Activated CD4-positive, CD25-positive, alpha-beta regulatory T cell treated with anti-CD3 and anti-CD28 coated beads, Interleukin-2, amount 50 U/mL, for 72 hours (primary cell): ENCODE measurements around the gene IL20RA.
"Not testable (repeated sequence)": the region's sequence is repeated elsewhere in the genome, so short reads cannot be mapped to it uniquely, and the experiment has no call there.

Experiments used
- DNase-seq: peaks from one replicate; pipeline ENCODE4 v3.0.0; 2021

IL20RA gene

DNA sequence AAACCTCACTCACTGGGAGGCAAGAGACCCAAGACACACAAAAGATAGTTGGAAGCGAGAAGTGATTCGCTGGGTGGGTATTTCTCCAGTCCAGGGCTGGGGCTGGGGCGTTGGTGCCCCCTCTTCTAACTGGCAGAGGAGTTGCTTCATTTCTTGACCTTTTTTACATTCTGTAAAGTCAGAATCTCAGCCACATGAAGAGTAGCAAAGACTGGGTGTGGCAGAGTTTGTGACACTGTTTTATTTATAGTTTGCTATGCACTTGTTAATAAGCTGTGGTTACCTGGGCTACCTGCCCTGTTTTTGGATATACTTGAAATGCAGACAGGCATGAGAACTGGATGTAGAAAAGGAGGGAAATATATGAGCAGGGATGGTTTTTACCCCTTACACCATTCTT is 42.3 kb downstream of the IL20RA start:
- no peak for DNase-seq

DNA sequence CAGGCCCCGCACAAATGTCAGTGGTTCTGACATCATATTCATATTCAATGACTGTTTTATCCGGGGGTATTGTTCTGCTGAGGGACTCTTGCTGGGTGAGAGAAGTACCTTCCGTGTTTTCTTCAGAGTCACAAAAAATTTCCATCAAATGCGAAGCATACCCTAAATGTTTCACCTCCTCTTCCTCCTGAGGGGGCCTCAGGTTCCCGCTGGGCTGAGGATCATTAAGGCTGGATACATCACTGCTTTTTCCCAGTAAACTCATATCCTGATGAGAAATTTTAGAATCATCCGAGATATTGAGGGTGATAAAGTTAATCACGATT is 42.8 kb downstream of the IL20RA start:
- DNase-seq, result no peak

DNA sequence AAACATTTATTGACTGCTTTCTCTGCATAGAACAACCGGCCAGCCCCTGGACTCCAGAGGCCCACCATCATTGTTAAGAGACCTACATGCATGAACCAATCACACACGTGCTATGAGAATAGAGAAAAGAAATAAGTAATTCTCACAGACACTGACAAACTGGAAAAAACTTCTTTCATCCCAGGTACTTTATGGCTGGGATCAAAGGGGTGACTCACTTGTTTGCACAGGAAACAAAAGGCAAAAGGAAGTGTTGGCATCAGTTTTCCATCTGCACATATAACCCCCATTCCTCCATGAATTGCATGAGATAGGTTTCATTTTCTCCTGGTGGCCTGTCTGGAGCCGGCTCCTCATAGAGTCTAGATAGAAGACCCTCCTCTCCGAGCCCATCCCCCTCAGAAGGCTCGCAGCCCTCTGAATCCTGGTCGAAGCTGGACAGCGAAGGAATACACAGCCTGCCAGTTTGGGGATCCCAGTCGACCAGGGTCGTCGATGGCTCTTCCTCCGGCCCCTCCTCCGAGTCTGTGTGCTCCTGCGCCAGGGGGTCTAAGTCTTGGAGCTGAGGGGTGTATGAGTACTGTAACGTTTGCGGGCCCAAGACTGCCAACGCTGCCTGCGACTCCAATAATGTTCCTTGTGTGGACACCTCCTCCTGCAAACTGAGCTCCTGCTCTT is 43.3 kb downstream of the IL20RA start:
- no peak for DNase-seq

DNA sequence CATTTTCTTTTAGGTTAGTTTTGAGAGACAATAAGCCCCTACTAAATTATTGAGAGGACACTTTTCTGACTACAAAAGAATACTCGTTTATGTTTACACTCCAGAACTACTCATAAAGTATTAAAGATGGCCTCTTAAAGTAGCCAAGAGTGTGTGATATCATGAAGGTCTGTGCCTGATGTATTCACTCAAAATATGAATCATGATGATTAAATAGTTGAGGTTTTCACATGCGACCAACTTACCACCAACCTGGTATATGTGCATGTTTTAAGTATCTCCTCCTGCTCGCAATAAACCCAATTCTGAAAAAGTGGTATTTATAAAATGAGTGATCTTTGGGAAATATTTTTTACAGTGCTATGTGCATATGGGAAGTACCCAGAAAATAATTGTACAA is 43.9 kb downstream of the IL20RA start:
- no peak for DNase-seq

DNA sequence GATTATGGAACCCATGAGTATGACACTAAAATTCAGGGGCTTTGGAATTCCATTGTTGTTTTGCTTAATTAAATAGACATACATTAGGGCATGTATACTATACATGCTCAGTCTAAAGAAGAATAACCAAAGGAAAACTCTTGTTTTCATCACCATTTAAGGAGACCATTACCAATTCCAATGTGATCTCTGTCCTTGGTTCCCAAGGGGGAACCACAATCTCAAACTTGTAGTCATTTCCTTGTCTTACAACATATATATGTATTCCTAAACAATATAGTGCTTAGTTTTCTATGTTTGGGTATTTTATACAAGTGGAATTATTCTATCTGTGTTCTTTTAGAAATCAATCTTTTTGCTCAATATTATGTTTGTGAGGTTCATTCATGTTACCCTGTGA is 49.2 kb downstream of the IL20RA start:
- no peak for DNase-seq

DNA sequence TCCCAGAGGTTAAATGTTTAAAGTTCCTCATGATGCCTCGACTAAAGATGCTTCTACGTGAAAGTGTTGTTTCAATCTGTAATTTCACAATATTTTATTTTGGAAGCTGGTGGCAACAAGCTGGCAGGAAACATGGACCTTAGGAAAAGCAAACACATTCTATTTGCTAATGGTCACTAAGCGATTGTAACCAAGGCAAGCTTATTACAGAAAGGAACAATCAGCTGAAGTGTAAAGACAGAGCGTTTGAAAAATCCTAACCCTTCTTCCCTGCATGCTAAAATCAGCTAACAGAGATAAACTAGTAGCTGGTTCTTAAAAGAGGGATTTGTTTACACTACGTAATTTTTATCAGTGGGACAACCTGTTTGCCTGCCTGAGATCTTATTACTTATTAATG is 50.0 kb downstream of the IL20RA start:
- no peak for DNase-seq

DNA sequence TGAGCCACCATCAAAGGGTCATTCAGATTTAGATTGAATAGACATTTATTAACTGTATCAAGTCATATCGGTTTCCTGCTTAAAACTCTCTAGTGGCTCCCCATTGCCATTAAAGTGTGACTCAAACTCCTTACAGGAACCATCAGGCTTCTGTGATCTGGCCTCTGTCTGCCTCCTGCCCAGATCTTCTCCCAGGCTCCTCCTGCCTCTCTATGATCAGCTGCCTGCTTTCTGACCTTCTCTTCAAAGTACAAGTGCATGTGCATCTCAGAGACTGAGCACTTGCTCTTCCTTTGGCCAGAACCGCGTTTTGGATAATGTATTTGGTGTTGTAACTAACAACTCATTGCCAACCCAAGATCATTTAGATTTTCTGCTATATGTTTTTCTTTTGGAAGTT is 52.7 kb downstream of the IL20RA start:
- DNase-seq, result no peak

DNA sequence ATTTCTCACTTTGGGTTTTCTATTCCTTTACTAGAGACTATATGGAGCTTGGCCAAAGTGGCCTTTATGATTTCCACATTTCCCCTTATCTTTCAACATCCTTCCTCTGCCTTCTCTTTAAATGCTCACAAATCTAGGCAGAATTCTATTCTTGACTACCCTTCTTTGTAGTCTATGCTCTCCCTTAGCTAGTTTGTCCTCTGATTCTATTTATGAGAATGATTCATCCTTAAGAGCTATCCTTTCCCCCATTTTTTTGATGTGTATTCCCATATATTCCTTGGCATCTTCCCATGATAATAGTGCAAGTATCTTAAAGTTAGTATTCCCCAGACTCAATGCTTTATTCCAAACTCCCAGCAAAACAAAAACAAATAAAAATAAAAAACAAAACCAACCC is 53.1 kb downstream of the IL20RA start:
- DNase-seq, result no peak

DNA sequence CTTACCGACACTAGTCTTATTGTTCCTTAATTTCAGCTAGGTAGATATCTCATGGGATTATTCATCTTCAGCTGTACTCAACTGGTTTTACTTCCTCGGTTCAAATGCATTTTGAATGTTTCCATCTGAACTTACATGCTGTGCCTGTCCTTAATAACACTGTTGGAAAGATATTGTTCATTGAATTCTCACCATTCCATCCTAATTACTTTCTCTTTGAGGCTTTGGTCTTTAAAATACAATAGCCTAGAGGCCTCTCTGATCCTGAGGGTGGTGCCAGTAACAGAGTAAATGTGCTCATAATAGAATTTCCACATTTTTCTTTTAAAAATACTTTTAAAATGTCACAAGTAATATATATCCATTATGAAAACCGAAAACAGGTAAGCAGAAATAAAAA is 54.0 kb downstream of the IL20RA start:
- DNase-seq, result no peak

DNA sequence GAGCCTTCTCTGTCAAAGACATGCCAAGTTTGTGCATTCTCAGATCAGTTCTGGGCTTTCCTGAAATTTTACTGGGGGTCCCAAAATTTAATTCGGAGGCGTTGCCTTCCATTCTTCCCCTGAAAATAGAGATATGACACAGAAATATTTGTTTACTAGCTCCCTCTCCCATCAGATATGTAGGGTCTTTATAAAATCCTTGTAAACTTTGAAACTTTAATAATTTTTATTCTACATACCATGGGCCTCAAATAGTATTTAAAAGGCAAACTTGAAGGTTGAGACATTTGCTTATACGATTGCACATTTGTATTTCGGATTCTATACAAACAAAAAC is 54.6 kb downstream of the IL20RA start:
- DNase-seq, result no peak

DNA sequence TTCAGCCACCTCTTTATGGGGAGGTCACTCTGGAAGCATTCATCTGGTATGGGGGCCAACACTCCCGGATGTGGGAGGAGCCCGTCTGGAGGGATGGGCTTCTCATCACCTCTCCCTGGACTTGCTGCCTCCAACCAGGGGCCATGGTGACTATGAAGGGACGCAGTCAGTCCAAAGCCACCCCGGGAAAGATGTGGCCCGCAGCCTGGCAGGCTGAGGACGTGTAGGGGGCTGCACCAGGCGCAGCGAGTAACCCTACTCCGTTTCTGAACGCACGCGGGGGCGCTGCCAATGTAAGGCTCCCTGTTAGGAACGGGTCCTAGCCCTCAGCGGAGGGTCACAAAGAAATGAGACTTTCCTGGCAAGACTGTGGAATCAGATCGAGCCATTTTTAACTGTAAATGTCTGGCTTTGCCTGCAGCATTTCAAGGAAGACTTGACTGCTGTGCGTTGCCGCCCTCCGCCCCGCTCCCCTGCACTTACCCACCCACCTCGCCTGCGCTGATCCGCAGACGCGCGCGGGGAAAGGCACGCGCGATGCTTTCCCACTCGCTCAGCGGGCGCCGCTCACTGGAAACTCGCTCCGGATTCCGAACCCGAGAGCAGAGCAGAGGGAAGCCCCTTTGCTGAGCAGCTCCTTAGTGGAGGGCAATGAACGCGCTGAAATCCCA is 55.1 kb downstream of the IL20RA start:
- DNase-seq, result no peak

DNA sequence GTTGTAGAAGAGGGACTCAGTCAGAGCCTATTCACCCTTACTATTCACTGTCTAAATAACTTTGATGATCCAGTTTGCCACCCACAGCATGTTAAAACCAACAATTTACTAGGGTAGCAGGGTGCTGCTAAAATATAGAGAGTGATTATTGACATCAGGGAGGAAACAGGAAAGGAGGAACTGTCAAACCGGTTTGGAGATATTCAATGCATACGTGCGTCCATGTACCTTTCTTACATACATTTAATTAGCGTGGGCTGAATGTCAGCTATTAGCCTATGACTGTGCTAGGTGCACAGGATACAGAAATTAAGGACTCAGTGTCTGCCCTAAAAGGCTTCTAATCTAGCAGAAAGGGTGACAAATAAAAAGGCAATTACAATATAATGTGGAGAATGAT is 57.2 kb downstream of the IL20RA start:
- no peak for DNase-seq

DNA sequence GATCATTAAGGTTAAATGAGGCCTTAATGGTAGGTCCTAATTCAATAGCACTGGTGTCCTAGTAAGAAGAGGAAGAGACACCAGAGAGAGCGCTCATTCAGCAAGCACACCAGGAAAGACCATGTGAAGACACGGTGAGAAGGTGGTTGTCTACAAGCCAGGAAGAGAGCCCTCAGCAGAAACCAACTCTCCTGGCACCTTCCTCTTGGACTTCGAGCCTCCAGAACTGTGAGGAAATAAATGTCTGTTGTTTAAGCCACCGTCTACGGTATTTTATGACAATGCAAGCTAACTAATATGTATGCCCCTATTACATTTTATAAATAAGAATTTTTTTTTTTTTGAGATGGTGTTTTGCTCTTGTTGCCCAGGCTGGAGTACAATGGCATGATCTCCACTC is 59.3 kb downstream of the IL20RA start:
- no peak for DNase-seq

DNA sequence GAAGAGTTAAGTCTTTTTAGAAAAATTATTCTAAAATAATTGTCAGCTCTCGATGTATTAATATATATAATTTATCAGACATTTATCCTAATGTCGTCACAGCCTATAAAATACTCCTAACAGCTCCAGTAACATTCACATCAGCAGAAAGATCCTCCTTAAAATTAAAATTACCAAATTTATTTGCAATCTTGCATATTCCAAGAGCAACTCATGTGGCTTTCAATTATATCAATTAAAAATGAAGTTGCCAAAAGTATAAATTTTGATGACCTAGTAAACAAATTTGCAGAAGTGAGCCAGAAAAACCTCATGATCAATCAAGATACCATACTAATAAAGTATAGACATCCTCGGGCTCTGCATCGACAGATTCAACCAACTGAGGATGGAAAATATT is 60.2 kb downstream of the IL20RA start:
- no peak for DNase-seq

DNA sequence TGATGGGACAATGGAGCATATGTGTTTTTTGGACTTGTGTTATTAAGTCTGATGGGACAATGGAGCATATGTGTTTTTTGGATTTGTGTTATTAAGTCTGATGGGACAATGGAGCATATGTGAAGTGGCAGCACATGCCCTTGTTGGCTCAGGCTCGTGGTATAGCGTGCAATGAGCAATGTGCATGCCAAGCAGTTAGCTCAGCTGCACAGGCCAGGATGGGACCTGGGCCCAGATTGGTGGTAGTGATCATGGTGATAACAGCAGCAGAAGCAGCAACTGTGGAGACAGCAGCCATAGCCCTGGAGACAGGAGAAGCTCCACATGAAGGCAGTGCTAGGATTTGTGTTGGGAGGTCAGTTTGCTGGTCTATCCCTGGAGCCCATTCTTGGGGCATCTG is 61.1 kb downstream of the IL20RA start:
- no peak for DNase-seq

DNA sequence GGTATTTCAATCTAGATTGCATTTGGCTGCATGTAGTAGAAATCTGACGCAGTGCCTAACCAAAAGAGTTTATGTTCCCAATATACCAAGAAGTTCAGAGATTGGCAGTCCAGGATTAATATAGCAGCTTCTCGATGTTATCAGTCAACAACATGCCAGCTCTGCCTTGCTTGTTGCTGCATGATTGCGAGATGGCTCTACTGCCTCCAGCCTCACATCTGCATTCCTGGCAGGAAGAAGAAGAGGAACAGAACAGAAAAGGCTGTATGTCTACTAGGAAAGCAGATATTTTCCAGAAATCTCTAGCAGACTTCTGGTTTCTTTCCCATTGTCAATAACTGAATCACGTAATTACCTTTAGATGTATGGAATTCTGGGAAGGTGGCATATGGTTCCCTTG is 61.8 kb downstream of the IL20RA start:
- DNase-seq, result no peak

DNA sequence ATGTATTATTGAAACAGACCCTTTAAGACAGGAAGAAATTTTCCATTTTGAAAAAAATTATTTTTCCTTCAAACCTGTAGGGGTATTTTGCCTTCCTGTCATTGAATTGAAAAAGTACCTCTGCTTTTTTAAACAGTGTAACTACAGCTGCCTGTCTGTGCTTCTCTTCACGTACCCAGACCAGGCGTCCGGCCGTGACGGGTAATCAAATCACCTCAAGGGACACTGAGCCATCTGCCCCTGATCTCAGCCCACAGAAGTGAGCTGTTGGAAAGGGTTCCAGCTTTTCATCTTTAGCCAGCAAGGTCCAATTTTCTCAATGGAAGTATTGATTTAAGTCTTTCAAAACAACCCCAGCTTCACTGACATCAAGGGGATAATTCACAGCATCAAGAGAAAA is 64.7 kb downstream of the IL20RA start:
- no peak for DNase-seq

DNA sequence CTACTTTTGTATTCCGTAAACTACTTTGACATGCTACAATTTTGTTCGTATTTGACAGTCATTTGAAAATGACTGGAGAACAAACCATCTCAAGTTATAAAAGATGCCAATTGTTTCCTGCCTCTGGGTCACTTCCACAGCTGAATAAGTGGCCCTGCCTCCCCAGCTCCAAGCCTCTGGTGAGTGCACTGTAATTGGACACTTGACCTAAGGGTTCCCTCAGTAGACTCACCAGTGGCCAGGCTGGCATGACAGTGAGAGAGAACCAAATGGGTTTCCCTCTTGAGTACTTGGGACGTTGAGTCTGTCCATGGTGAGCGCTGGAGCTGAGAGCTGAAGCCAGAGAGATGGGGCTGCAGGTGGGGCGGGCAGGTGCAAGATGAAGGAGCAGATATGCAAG is 65.6 kb downstream of the IL20RA start:
- DNase-seq, result no peak

DNA sequence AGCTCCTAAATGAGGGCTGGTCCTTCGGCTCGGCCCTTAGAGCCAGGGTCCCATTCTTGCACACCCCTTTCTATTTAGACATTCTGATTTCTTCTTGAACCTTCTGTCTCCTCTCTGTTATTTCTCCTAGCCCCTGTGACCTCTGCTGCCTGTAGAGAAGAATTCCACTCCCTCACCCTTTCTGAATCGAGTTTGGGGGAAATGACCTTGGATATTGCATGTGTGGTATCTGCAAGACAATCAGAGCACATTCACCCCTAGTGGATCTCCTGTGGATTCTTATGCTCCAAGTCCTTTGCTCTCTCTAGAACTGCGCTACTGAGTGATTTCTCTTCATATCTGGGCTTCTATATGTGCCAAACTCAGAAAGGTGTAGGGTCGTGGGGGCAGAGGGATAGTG is 67.7 kb downstream of the IL20RA start:
- DNase-seq, result no peak

DNA sequence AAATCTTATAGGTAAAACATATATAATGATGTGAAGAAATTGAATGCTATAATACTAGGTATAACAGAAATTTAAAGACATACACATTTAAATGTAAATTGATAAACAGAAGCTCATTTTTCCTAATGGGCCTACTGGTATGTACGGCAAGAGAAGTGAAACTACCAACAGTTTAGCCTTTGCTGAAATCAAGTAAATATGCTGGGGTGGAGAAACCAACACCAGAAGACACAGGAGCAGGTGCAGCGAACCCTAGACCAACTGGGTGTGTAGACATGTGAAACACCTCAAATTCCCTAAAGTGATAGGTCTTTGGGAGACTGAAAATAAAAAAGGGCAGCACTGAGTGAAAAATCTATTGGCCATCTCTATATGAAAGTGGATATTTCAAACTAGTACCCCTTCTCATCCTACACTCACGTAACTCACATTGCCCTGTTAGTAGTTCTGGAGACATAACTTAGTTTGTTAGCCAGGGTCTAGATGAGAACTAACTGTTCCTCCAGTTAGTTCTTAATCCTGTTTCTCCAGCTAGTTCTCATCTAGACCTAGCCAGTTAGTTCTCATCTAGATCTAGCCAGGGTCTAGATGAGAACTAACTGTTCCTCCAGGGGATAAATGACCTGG is 69.6 kb downstream of the IL20RA start:
- DNase-seq, result no peak

DNA sequence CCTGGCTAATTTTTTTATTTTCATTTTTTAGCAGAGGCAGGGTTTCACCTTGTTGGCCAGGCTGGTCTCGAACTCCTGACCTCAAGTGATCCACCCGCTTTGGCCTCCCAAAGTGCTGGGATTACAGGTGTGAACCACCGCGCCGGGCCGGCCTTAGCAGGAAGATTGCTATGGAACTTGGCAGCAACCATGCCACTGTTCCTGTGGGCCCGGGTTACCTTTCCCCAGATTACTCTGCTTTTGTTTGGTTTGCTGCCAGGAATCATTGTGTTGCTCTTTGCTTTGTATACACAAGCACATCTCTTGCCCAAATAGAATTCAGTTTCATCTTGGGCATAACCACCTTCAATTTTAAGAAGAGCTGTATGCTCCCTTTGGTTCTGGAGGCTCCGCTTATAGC is 71.0 kb downstream of the IL20RA start:
- DNase-seq, result not testable (repeated sequence)

DNA sequence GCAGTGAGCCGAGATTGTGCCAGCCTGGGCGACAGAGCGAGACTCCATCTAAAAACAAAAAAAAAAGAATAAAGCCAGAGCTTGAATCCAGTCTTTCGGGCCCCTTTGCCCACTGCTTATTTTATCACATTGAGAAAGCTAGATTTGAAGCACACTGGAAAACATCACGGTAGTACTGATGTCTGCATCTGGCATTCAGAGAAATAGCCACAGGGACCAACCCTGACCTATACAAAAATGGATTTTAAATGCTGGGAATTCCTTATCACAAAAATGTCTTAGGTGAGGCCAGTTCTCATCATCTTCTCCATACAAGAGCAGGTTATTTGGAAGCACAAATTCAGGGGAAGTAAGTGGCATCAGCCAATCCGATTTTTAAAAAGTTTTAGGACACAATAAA is 73.2 kb downstream of the IL20RA start:
- no peak for DNase-seq

DNA sequence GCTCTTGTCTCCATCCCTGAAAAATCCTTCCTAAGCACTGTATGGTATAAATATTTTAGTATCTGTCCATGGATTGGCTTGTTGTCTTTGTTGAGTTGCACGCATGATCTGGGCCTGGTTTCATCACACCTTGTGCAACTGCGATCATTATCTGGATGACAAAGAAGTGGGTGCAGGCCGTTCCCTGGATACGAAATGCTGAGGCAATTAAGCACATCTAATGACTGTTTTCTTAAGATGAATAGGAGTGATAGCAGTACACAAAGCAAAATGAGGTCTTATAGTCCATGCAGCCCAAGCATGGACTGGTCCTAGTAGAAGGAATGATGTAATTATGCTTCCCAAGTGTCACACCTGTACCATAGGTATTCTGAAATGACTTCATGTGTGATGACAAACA is 74.8 kb downstream of the IL20RA start:
- DNase-seq, result no peak

DNA sequence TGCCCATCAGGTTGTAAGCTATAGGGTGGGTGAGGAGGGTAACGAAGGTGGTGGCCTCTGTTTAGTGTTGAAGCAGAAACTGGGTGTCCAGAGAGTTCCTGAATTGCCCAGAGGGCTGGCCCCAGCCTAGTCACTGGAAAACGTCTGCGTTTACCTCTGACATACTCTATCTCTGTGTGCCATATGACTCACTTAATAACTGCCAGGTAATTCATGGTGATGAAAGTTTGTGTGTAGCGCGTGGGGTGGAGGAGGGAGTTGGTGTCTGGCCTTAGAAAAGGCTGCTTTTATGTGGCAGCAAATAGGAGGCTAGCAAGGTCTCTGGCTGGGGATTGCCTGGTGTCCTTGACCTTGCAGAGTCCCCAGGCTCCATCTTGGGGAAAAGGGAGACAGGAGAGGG is 75.3 kb downstream of the IL20RA start:
- DNase-seq, result no peak

DNA sequence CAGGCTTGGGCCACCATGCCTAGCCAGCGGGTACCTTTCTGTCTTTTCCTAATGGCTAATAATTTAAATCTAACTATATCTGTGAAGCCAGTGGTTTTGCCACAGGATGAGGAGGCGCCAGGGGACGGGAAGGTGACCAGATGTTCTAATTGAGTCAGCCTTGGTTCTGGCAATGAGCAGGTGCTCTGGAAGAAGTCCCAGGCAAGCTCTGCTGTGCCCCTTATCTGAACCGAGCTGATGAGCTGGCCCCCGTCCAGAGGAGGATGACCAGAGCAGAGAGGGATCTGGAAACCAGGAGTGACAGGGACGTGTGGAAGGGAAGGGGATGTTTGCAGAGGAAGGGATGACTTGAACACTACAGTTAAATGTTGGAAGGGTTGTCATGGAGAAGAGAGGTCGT is 75.9 kb downstream of the IL20RA start:
- DNase-seq, result no peak
